HEK293 (cell line): Measurements from ENCODE around the gene NENF.

ENCODE experiments used
- CTCF ChIA-PET: fragments of 350-600 bp; formaldehyde crosslinking; extraction: SDS; loops from one replicate; lab custom pipeline; 2021; ENCODE audit warnings: antibody characterized with exemption; lab: Yijun Ruan, JAX
- POLR2A ChIA-PET: fragments of 300-600 bp; formaldehyde crosslinking; extraction: SDS; loops from one replicate; lab custom pipeline; 2020; ENCODE audit warnings: antibody characterized with exemption, inconsistent platforms; lab: Yijun Ruan, JAX
- H3K27ac ChIP-seq: fragments of 200-500 bp; sonication (Bioruptor generic); 2 replicates; pipeline ENCODE4 v1.5.1; 2014; ENCODE audit warnings: low read depth, low read length, control low read depth, inconsistent platforms; ENCODE audit errors: extremely low read depth
- H3K36me3 ChIP-seq, 2 experiments: fragments of 200-500 bp in 1 of 2; sonication (Bioruptor generic) in 1 of 2; 1 replicate in 1 of 2; 2 replicates in 1 of 2; pipeline ENCODE4 v1.5.1; 2014 to 2017; ENCODE audit warnings: inconsistent platforms in 2 of 2, low read length in 2 of 2; ENCODE audit not compliant: control insufficient read depth in 2 of 2, insufficient read depth in 1 of 2
- H3K4me1 ChIP-seq: fragments of 200-500 bp; sonication (Bioruptor generic); 2 replicates; pipeline ENCODE4 v1.5.1; 2014; ENCODE audit warnings: mild to moderate bottlenecking, low read length, inconsistent platforms; ENCODE audit not compliant: control insufficient read depth, insufficient read depth
- H3K4me3 ChIP-seq: 2 replicates; pipeline ENCODE4 v1.5.1; 2011; ENCODE audit warnings: low read depth, mild to moderate bottlenecking, control low read depth, low read length, moderate library complexity
- H3K9me3 ChIP-seq: fragments of 200-500 bp; sonication (Bioruptor generic); 2 replicates; pipeline ENCODE4 v1.5.1; 2014; ENCODE audit warnings: low read depth, low read length, inconsistent platforms; ENCODE audit not compliant: control insufficient read depth, insufficient read depth
- BCL11B ChIP-seq: fragments of 450-650 bp; formaldehyde crosslinking; IDR thresholded peaks from 2 replicates; pipeline ENCODE4 v1.5.1; 2016; ENCODE audit warnings: low read depth, missing biosample characterization, missing genetic modification characterization
- KLF9 ChIP-seq: fragments of 450-650 bp; formaldehyde crosslinking; IDR thresholded peaks from 2 replicates; pipeline ENCODE4 v1.5.1; 2016; ENCODE audit warnings: missing biosample characterization, missing genetic modification characterization, low read depth
- SP3 ChIP-seq: fragments of 450-650 bp; formaldehyde crosslinking; IDR thresholded peaks from 2 replicates; pipeline ENCODE4 v1.5.1; 2016; ENCODE audit warnings: missing biosample characterization, missing genetic modification characterization
- ZBTB7A ChIP-seq: fragments of 450-650 bp; formaldehyde crosslinking; IDR thresholded peaks from 2 replicates; pipeline ENCODE4 v1.5.1; 2016; ENCODE audit warnings: low read depth, missing biosample characterization, missing genetic modification characterization
- ZIC2 ChIP-seq: fragments of 450-650 bp; formaldehyde crosslinking; IDR thresholded peaks from 2 replicates; pipeline ENCODE4 v1.5.1; 2016; ENCODE audit warnings: missing biosample characterization, missing genetic modification characterization
- ZNF169 ChIP-seq: fragments of 450-650 bp; formaldehyde crosslinking; IDR thresholded peaks from 2 replicates; pipeline ENCODE4 v1.5.1; 2016; ENCODE audit warnings: missing biosample characterization, missing genetic modification characterization
- ZNF350 ChIP-seq: fragments of 450-650 bp; formaldehyde crosslinking; IDR thresholded peaks from 2 replicates; pipeline ENCODE4 v1.5.0; 2017; ENCODE audit warnings: missing biosample characterization, mild to moderate bottlenecking, missing genetic modification characterization
- ZNF514 ChIP-seq: fragments of 450-650 bp; formaldehyde crosslinking; IDR thresholded peaks from 2 replicates; pipeline ENCODE4 v1.5.1; 2016; ENCODE audit warnings: missing biosample characterization, missing genetic modification characterization
- ZNF548 ChIP-seq: fragments of 450-650 bp; formaldehyde crosslinking; IDR thresholded peaks from 2 replicates; pipeline ENCODE4 v1.5.1; 2016; ENCODE audit warnings: missing biosample characterization, missing genetic modification characterization
- ZNF843 ChIP-seq: fragments of 450-650 bp; formaldehyde crosslinking; IDR thresholded peaks from 2 replicates; pipeline ENCODE4 v1.5.1; 2016; ENCODE audit warnings: missing biosample characterization, missing genetic modification characterization
- ZXDB ChIP-seq: fragments of 450-650 bp; formaldehyde crosslinking; IDR thresholded peaks from 2 replicates; pipeline ENCODE4 v1.5.1; 2016; ENCODE audit warnings: missing biosample characterization, missing genetic modification characterization
- TF ChIP-seq, protein P1 (sequence below): fragments of 450-650 bp; formaldehyde crosslinking; IDR thresholded peaks from 2 replicates; pipeline ENCODE4 v1.5.1; 2016; ENCODE audit warnings: missing biosample characterization, missing genetic modification characterization
- TF ChIP-seq, protein P2 (sequence below): fragments of 450-650 bp; formaldehyde crosslinking; IDR thresholded peaks from 2 replicates; pipeline ENCODE4 v1.5.1; 2016; ENCODE audit warnings: missing biosample characterization, missing genetic modification characterization
- TF ChIP-seq, protein P3 (sequence below): fragments of 450-650 bp; formaldehyde crosslinking; IDR thresholded peaks from 2 replicates; pipeline ENCODE4 v1.5.1; 2016; ENCODE audit warnings: missing biosample characterization, missing genetic modification characterization
- TF ChIP-seq, protein P4 (sequence below): sonication (generic); formaldehyde crosslinking; IDR thresholded peaks from 2 replicates; pipeline ENCODE4 v1.8.1; 2022; ENCODE audit warnings: mild to moderate bottlenecking, moderate library complexity, missing genetic modification reagents
- TF ChIP-seq, protein P5 (sequence below): fragments of 450-650 bp; IDR thresholded peaks from 2 replicates; pipeline ENCODE4 v1.5.1; 2018; ENCODE audit warnings: missing biosample characterization, missing genetic modification characterization

NENF gene

DNA sequence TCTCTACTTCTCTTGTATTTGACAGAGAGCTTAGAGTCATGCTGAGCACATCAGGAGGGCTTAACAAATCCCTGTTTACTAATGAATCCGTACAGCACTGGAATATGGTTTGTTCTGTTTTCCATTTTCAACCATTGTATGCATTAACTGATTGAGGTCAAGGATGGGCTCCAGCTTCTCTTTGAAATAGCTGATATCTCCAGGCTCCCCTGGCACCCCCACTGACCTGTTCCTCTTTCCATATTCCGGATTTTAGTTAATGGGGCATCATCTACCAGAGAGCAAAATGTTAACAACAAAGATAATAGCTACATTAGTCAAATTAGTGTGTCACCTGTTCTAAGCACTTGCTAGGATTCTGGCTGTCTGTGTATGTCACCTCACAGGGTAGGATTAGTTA is 57.6 kb downstream of the NENF start:
- TF ChIP-seq, protein P1, sequence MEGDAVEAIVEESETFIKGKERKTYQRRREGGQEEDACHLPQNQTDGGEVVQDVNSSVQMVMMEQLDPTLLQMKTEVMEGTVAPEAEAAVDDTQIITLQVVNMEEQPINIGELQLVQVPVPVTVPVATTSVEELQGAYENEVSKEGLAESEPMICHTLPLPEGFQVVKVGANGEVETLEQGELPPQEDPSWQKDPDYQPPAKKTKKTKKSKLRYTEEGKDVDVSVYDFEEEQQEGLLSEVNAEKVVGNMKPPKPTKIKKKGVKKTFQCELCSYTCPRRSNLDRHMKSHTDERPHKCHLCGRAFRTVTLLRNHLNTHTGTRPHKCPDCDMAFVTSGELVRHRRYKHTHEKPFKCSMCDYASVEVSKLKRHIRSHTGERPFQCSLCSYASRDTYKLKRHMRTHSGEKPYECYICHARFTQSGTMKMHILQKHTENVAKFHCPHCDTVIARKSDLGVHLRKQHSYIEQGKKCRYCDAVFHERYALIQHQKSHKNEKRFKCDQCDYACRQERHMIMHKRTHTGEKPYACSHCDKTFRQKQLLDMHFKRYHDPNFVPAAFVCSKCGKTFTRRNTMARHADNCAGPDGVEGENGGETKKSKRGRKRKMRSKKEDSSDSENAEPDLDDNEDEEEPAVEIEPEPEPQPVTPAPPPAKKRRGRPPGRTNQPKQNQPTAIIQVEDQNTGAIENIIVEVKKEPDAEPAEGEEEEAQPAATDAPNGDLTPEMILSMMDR (tag by site-specific recombination) = no peak
- TF ChIP-seq ZIC2 (tag by site-specific recombination) = peak; percentile 45; the same call in 1 of the 2 replicates
- TF ChIP-seq, all 188 proteins: peak for 1
- no peaks in the 10 kb centered on the region; the same call in 1 of the 2 replicates for H3K4me1 ChIP-seq
- H3K4me3 ChIP-seq = no peak overlapping the region
- POLR2A ChIA-PET = interaction anchor here (3.3 kb wide), 1 partner anchor 118 kb away, joined by 33 read pairs; the partner anchor contains the start of gene ATF3
- CTCF ChIA-PET = interaction anchor here (4.4 kb wide), 1 partner anchor 13 kb away, joined by 29 read pairs; no protein-coding TSS in a partner anchor
- no peak overlapping the region for H3K27ac ChIP-seq
- no peaks in the 10 kb centered on the region for H3K36me3 ChIP-seq
- no peaks in the 10 kb centered on the region for H3K9me3 ChIP-seq

DNA sequence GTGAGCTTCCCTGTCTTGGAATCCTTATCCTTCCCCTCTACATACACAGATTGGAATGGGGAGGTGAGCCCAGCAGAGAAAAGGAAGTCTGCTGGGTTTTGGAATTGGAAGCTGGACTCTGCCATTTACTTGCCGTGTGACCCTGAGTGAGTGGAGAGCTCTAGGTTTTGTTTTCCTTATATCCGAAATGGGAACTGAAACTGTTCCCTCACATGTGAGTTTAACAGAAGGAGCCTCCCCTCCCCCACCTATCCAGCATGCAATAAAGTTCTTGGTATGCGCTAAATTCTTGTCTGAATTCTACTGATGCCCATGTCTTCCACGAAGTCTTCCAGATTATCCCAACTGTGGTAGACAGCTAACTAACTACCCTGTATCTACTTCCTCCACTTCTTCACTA is 58.7 kb downstream of the NENF start:
- Histone ChIP-seq H3K9me3 (no peaks in the 10 kb centered on the region), H3K27ac (no peak overlapping the region), H3K4me1 (no peaks in the 10 kb centered on the region), H3K36me3 (no peaks in the 10 kb centered on the region), H3K4me3 (no peak overlapping the region)
- POLR2A ChIA-PET = interaction anchor here (0.7 kb wide), 1 partner anchor 28 kb away, joined by 3 read pairs; no protein-coding TSS in a partner anchor
- CTCF ChIA-PET = interaction anchor here (0.6 to 4.4 kb wide), 3 partner anchors 14 to 174 kb away, joined by 3 to 29 read pairs (median 5); no protein-coding TSS in a partner anchor
- TF ChIP-seq, protein P2, sequence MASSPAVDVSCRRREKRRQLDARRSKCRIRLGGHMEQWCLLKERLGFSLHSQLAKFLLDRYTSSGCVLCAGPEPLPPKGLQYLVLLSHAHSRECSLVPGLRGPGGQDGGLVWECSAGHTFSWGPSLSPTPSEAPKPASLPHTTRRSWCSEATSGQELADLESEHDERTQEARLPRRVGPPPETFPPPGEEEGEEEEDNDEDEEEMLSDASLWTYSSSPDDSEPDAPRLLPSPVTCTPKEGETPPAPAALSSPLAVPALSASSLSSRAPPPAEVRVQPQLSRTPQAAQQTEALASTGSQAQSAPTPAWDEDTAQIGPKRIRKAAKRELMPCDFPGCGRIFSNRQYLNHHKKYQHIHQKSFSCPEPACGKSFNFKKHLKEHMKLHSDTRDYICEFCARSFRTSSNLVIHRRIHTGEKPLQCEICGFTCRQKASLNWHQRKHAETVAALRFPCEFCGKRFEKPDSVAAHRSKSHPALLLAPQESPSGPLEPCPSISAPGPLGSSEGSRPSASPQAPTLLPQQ (tag by site-specific recombination) = no peak
- TF ChIP-seq ZNF843 (tag by site-specific recombination) = no peak
- TF ChIP-seq BCL11B (tag by site-specific recombination) = no peak
- TF ChIP-seq, protein P3, sequence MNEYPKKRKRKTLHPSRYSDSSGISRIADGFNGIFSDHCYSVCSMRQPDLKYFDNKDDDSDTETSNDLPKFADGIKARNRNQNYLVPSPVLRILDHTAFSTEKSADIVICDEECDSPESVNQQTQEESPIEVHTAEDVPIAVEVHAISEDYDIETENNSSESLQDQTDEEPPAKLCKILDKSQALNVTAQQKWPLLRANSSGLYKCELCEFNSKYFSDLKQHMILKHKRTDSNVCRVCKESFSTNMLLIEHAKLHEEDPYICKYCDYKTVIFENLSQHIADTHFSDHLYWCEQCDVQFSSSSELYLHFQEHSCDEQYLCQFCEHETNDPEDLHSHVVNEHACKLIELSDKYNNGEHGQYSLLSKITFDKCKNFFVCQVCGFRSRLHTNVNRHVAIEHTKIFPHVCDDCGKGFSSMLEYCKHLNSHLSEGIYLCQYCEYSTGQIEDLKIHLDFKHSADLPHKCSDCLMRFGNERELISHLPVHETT (tag by site-specific recombination) = no peak
- TF ChIP-seq, protein P4, sequence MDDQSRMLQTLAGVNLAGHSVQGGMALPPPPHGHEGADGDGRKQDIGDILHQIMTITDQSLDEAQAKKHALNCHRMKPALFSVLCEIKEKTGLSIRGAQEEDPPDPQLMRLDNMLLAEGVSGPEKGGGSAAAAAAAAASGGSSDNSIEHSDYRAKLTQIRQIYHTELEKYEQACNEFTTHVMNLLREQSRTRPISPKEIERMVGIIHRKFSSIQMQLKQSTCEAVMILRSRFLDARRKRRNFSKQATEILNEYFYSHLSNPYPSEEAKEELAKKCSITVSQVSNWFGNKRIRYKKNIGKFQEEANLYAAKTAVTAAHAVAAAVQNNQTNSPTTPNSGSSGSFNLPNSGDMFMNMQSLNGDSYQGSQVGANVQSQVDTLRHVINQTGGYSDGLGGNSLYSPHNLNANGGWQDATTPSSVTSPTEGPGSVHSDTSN = no peak
- no peak for TF ChIP-seq ZNF350 (tag by site-specific recombination)
- no peak for TF ChIP-seq ZBTB7A (tag by site-specific recombination)
- no peak for TF ChIP-seq SP3 (tag by site-specific recombination)
- no peak for TF ChIP-seq ZNF514
- no peak for TF ChIP-seq ZNF169 (tag by site-specific recombination)
- TF ChIP-seq, protein P5, sequence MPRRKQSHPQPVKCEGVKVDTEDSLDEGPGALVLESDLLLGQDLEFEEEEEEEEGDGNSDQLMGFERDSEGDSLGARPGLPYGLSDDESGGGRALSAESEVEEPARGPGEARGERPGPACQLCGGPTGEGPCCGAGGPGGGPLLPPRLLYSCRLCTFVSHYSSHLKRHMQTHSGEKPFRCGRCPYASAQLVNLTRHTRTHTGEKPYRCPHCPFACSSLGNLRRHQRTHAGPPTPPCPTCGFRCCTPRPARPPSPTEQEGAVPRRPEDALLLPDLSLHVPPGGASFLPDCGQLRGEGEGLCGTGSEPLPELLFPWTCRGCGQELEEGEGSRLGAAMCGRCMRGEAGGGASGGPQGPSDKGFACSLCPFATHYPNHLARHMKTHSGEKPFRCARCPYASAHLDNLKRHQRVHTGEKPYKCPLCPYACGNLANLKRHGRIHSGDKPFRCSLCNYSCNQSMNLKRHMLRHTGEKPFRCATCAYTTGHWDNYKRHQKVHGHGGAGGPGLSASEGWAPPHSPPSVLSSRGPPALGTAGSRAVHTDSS = no peak
- no peak for TF ChIP-seq KLF9 (tag by site-specific recombination)
- TF ChIP-seq ZXDB (tag by site-specific recombination) = no peak
- TF ChIP-seq ZNF548 = no peak
